ENCODE measurements around the gene KCNJ15. TPM values are rescaled to one million over a fixed set of nuclear protein-coding genes. Genes with fewer than 3 reads are reported as not detected.
A peak's percentile ranks its signal among the peaks of the same experiment; 100 is the strongest.

Gene KCNJ15
- total and polyA plus RNA-seq, 2 experiments from 2014 or later, result 1.2 to 2.1 TPM

- Histone ChIP-seq H3F3A (ENCODE audit: insufficient read depth) (peaks cover 22% of the 10 kb centered on the region), H3K27me3 (replicated peaks; ENCODE audit: insufficient read depth) (no peaks in the 10 kb centered on the region), H3K79me2 (ENCODE audit: insufficient read depth) (no peaks in the 10 kb centered on the region), H3K36me3 (ENCODE audit: low read depth) (no peaks in the 10 kb centered on the region), H3K9me3 (ENCODE audit: low read depth) (no peaks in the 10 kb centered on the region), H3K27ac (no peak overlapping the region), H3K9ac (no peak overlapping the region; the same call in 1 of the 2 replicates), H3K4me3 (no peak overlapping the region), H4K20me1 (ENCODE audit: insufficient read depth) (no peaks in the 10 kb centered on the region), H3K4me2 (ENCODE audit: unreplicated experiment) (no peak overlapping the region), H3K4me1 (ENCODE audit: insufficient read depth) (peaks cover 13% of the 10 kb centered on the region), H3K9me2 (ENCODE audit: insufficient read depth) (no peaks in the 10 kb centered on the region), H2AFZ (peak overlapping the region; percentile 63; the same call in 1 of the 2 replicates)
- 2 to 8% methylated on average over 7 of the region's 7 CpGs for WGBS, 2 experiments (ENCODE audit: low coverage in 1 of 2, low lambda C conversion rate in 2 of 2, missing lambda C conversion rate in 2 of 2)
- in situ Hi-C loops (cut with MboI), result no loop called here
- DNase-seq, result peak; percentile 82
- no peak for TF ChIP-seq EZH2phosphoT487 (IDR thresholded peaks at IDR 0.05; ENCODE audit: insufficient read depth, low read depth)
- no peak for TF ChIP-seq EZH2 (IDR thresholded peaks at IDR 0.05; ENCODE audit: insufficient read depth, poor library complexity, severe bottlenecking)
These were observed 37.7 kb upstream of the KCNJ15 start for GRCh38 chr21:38219049-38219628.

- Histone ChIP-seq H3K9me3 (ENCODE audit: low read depth) (no peaks in the 10 kb centered on the region), H3K36me3 (ENCODE audit: low read depth) (no peaks in the 10 kb centered on the region), H3K4me1 (ENCODE audit: insufficient read depth) (peaks cover 13% of the 10 kb centered on the region), H3K4me2 (ENCODE audit: unreplicated experiment) (no peak overlapping the region), H3K27ac (no peak overlapping the region), H3K79me2 (ENCODE audit: insufficient read depth) (no peaks in the 10 kb centered on the region), H3K27me3 (replicated peaks; ENCODE audit: insufficient read depth) (no peaks in the 10 kb centered on the region), H3K9ac (no peak overlapping the region), H3K9me2 (ENCODE audit: insufficient read depth) (no peaks in the 10 kb centered on the region), H2AFZ (no peak overlapping the region), H3F3A (ENCODE audit: insufficient read depth) (peaks cover 22% of the 10 kb centered on the region), H3K4me3 (no peak overlapping the region), H4K20me1 (ENCODE audit: insufficient read depth) (no peaks in the 10 kb centered on the region)
- in situ Hi-C loops (cut with MboI), result no loop called here
- WGBS, 2 experiments (ENCODE audit: low coverage in 1 of 2, low lambda C conversion rate in 2 of 2, missing lambda C conversion rate in 2 of 2), result 85% methylated on average over 5 of the region's 5 CpGs
- DNase-seq, result no peak
- no peak for TF ChIP-seq EZH2phosphoT487 (IDR thresholded peaks at IDR 0.05; ENCODE audit: insufficient read depth, low read depth)
- no peak for TF ChIP-seq EZH2 (IDR thresholded peaks at IDR 0.05; ENCODE audit: insufficient read depth, poor library complexity, severe bottlenecking)
These were observed 36.5 kb upstream of the KCNJ15 start for GRCh38 chr21:38220270-38220737.

- peaks cover 13% of the 10 kb centered on the region for H3K4me1 ChIP-seq (ENCODE audit: insufficient read depth)
- H3F3A ChIP-seq (ENCODE audit: insufficient read depth), result peaks cover 22% of the 10 kb centered on the region
- no peaks in the 10 kb centered on the region for H3K27me3 ChIP-seq (replicated peaks; ENCODE audit: insufficient read depth)
- H3K4me3 ChIP-seq, result no peak overlapping the region
- H3K9ac ChIP-seq, result no peak overlapping the region
- H3K9me3 ChIP-seq (ENCODE audit: low read depth), result no peaks in the 10 kb centered on the region
- H3K79me2 ChIP-seq (ENCODE audit: insufficient read depth), result no peaks in the 10 kb centered on the region
- DNase-seq, result peak; percentile 60
- in situ Hi-C loops (cut with MboI), result no loop called here
- H3K36me3 ChIP-seq (ENCODE audit: low read depth), result no peaks in the 10 kb centered on the region
- 0 to 3% methylated on average over 1 of the region's 1 CpG for WGBS, 2 experiments (ENCODE audit: low coverage in 1 of 2, low lambda C conversion rate in 2 of 2, missing lambda C conversion rate in 2 of 2)
- H2AFZ ChIP-seq, result no peak overlapping the region
- no peaks in the 10 kb centered on the region for H3K9me2 ChIP-seq (ENCODE audit: insufficient read depth)
- H3K27ac ChIP-seq, result peak overlapping the region; percentile 44
- H3K4me2 ChIP-seq (ENCODE audit: unreplicated experiment), result no peak overlapping the region
- no peaks in the 10 kb centered on the region for H4K20me1 ChIP-seq (ENCODE audit: insufficient read depth)
- TF ChIP-seq EZH2 (IDR thresholded peaks at IDR 0.05; ENCODE audit: insufficient read depth, poor library complexity, severe bottlenecking) (no peak), EZH2phosphoT487 (IDR thresholded peaks at IDR 0.05; ENCODE audit: insufficient read depth, low read depth) (no peak)
These were observed 35.2 kb upstream of the KCNJ15 start for GRCh38 chr21:38221594-38221993.

GRCh38 chr21:38223893-38224540, 32.8 kb upstream of the KCNJ15 start:
- Histone ChIP-seq H3K79me2 (ENCODE audit: insufficient read depth) (no peaks in the 10 kb centered on the region), H2AFZ (no peak overlapping the region), H3K36me3 (ENCODE audit: low read depth) (no peaks in the 10 kb centered on the region), H3K9ac (no peak overlapping the region), H3K27me3 (replicated peaks; ENCODE audit: insufficient read depth) (no peaks in the 10 kb centered on the region), H4K20me1 (ENCODE audit: insufficient read depth) (no peaks in the 10 kb centered on the region), H3K4me1 (ENCODE audit: insufficient read depth) (peaks cover 13% of the 10 kb centered on the region), H3F3A (ENCODE audit: insufficient read depth) (peaks cover 22% of the 10 kb centered on the region), H3K9me2 (ENCODE audit: insufficient read depth) (no peaks in the 10 kb centered on the region), H3K4me2 (ENCODE audit: unreplicated experiment) (no peak overlapping the region), H3K9me3 (ENCODE audit: low read depth) (no peaks in the 10 kb centered on the region), H3K27ac (no peak overlapping the region), H3K4me3 (no peak overlapping the region)
- TF ChIP-seq EZH2 (IDR thresholded peaks at IDR 0.05; ENCODE audit: insufficient read depth, poor library complexity, severe bottlenecking) (no peak), EZH2phosphoT487 (IDR thresholded peaks at IDR 0.05; ENCODE audit: insufficient read depth, low read depth) (no peak)
- in situ Hi-C loops (cut with MboI), result no loop called here
- WGBS, 2 experiments (ENCODE audit: low coverage in 1 of 2, low lambda C conversion rate in 2 of 2, missing lambda C conversion rate in 2 of 2), result 91 to 94% methylated on average over 6 of the region's 6 CpGs
- DNase-seq, result no peak
